K562 (cell line): ENCODE measurements around the gene CDC6. TPM values are rescaled to one million over a fixed set of nuclear protein-coding genes. Genes with fewer than 3 reads are reported as not detected.

Source experiments
- FOXJ2 ChIP-seq: fragments of 200-800 bp; sonication (Bioruptor generic); IDR thresholded peaks from 2 replicates; pipeline ENCODE4 v1.6.1; 2016; ENCODE audit warnings: missing genetic modification characterization, missing compliant biosample characterization
- GTF2F1 ChIP-seq: IDR thresholded peaks from 2 replicates; pipeline ENCODE4 v1.6.1; 2011; ENCODE audit warnings: low read depth, low read length, improper control_type of control experiment
- MCM5 ChIP-seq: fragments of 450-650 bp; IDR thresholded peaks from 2 replicates; pipeline ENCODE4 v1.6.1; 2016; ENCODE audit warnings: low read depth
- MECOM ChIP-seq: fragments of 250-450 bp; sonication (Bioruptor Pico); IDR thresholded peaks from 2 replicates; pipeline ENCODE4 v1.8.0; 2022; ENCODE audit warnings: inconsistent platforms
- NONO ChIP-seq, 2 experiments: fragments of 200-400 bp in 1 of 2; fragments of 450-650 bp in 1 of 2; formaldehyde crosslinking in 1 of 2; IDR thresholded peaks; 2 replicates each; pipeline ENCODE4 v1.6.1; 2017; ENCODE audit warnings: low read depth in 2 of 2, mild to moderate bottlenecking in 2 of 2, moderate library complexity in 2 of 2, low read length in 1 of 2
- POLR2AphosphoS5 ChIP-seq: IDR thresholded peaks from 2 replicates; pipeline ENCODE4 v1.6.1; 2011; ENCODE audit warnings: mild to moderate bottlenecking, low read depth, low read length, moderate library complexity; ENCODE audit not compliant: control insufficient read depth, insufficient read depth
- TBP ChIP-seq: optimal IDR thresholded peaks from 2 replicates; pipeline ENCODE3; 2011; ENCODE audit warnings: low read depth, low read length, improper control_type of control experiment
- U2AF1 ChIP-seq: fragments of 200-400 bp; formaldehyde crosslinking; optimal IDR thresholded peaks from 2 replicates; pipeline ENCODE3; 2017; ENCODE audit warnings: mild to moderate bottlenecking, low read depth, low read length, moderate library complexity
- ZNF175 ChIP-seq: fragments of 200-800 bp; sonication (Bioruptor generic); IDR thresholded peaks from 2 replicates; pipeline ENCODE4 v1.6.1; 2016; ENCODE audit warnings: low read depth, mild to moderate bottlenecking, missing genetic modification characterization, missing compliant biosample characterization
- ZNF263 ChIP-seq: sonication (generic); formaldehyde crosslinking; IDR thresholded peaks from 2 replicates; pipeline ENCODE4 v1.8.0; 2022; ENCODE audit warnings: mild to moderate bottlenecking, missing genetic modification reagents, borderline replicate concordance
- ZNF707 ChIP-seq: fragments of 250-450 bp; sonication (Bioruptor Pico); conservative IDR thresholded peaks from 2 replicates; pipeline ENCODE4 v1.8.0; 2022; ENCODE audit warnings: inconsistent platforms, mild to moderate bottlenecking, moderate library complexity
- polyA plus RNA-seq, 8 experiments: library from polyadenylated mRNA; depleted of rRNA in 4 of 8; stranded (reverse) in 5 of 8; unstranded in 3 of 8; fragments of >200 nt; fragmentation: Nextera tagmentation in 2 of 8; fragmentation: Illumina TruSeq in 1 of 8; extraction: Ambion mirVana in 2 of 8; extraction: Trizol in 1 of 8; gene quantifications; 2 replicates each; pipeline versions ENCODE4 v1.2.1 to v1.2.3, GENCODE V29; 2011 to 2014; ENCODE audit warnings: inconsistent platforms in 1 of 8, missing spikeins in 1 of 8
- total RNA-seq, 7 experiments: library from RNA; depleted of rRNA in 6 of 7; stranded (reverse); fragments of >200 nt in 6 of 7; fragmentation: Illumina TruSeq in 2 of 7; extraction: Trizol in 2 of 7; gene quantifications; 2 replicates each; pipeline versions ENCODE4 v1.2.1 to v1.2.3, GENCODE V29; 2011 to 2021; ENCODE audit warnings: low replicate concordance in 1 of 7
- TF ChIP-seq, protein P1 (sequence below): sonication (generic); formaldehyde crosslinking; IDR thresholded peaks from 2 replicates; pipeline ENCODE4 v1.8.0; 2022; ENCODE audit warnings: mild to moderate bottlenecking, missing genetic modification reagents
- TF ChIP-seq, protein P2 (sequence below): sonication (generic); formaldehyde crosslinking; IDR thresholded peaks from 2 replicates; pipeline ENCODE4 v1.8.1; 2023; ENCODE audit warnings: mild to moderate bottlenecking, missing genetic modification reagents
- TF ChIP-seq, protein P3 (sequence below): IDR thresholded peaks from 3 replicates; pipeline ENCODE4 v1.6.1; 2011; ENCODE audit warnings: borderline replicate concordance, mild to moderate bottlenecking; ENCODE audit not compliant: insufficient read length, insufficient read depth
- TF ChIP-seq, protein P4 (sequence below): fragments of 450-650 bp; formaldehyde crosslinking; IDR thresholded peaks from 2 replicates; pipeline ENCODE4 v1.4.0; 2020; ENCODE audit warnings: mild to moderate bottlenecking, mixed read lengths
- TF ChIP-seq, protein P5 (sequence below): fragments of 150-350 bp; IDR thresholded peaks from 2 replicates; pipeline ENCODE4 v1.6.1; 2014; ENCODE audit warnings: low read depth, mild to moderate bottlenecking, low read length, borderline replicate concordance

Gene CDC6
- total and polyA plus RNA-seq, 9 of the 15 experiments (the other 6 are each of a cell fraction or from before 2014, with no cell fraction given), result 29.6 to 141 (median 106) TPM

DNA sequence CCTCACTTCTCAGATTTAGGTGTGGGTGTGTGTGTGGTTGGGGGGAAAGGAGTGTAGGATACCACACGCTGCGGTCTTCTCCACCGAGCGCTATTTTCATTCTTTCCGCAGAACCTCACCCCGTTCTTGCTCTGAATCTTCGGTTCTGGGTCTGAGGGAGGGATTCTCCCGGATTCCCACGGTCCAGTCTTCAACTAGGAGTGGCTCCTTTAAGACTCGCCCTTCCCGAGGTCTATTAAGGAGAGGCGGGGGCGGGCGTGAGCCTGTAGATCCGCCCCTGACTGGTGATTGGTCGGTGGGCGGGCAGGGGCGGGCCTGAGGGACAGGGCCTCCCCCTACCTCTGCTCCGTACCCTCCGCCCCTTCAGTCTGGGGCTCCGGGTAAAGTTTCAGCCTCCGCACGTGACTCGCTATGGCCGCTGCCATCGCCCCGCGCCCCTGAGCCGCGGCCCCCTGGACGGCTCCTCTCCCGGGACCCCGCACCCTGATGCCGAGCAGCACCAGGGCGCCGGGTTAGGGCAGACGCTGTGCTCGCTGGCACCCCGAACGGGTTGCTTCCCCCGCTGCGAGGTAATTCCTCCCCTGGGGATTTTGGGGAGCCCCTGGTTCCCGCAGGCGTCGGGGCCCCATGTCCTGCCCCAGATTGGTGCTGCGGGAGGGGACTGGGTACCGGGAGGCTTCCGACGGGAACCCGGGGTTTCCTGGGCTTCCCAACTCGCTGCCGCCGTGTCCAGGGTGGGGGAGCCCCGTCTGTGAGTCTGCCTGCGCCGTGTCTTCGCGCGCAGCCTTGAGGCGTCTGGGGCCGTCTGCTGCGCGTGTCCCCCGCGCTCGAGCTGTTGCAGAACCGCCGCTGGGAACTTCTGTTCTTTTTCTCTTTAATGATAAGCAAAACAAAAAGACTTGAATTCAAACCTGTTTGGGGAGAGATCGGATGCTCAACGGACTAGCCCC, 30.5 kb downstream of the CDC6 start (continued):
- TF ChIP-seq U2AF1 (peak; percentile 57), MECOM (no peak), NONO (IDR thresholded peaks at IDR 0.05; ENCODE audit: low read depth in 2 of 2, low read length in 1 of 2) (no peak), ZNF175 (no peak), GTF2F1 (no peak), TBP (peak; percentile 80), ZNF707 (no peak), FOXJ2 (tag) (no peak), ZNF263 (CRISPR knock-in tag) (no peak), MCM5 (no peak), POLR2AphosphoS5 (peak; percentile 54; the same call in 1 of the 2 replicates)
- TF ChIP-seq, protein P1, sequence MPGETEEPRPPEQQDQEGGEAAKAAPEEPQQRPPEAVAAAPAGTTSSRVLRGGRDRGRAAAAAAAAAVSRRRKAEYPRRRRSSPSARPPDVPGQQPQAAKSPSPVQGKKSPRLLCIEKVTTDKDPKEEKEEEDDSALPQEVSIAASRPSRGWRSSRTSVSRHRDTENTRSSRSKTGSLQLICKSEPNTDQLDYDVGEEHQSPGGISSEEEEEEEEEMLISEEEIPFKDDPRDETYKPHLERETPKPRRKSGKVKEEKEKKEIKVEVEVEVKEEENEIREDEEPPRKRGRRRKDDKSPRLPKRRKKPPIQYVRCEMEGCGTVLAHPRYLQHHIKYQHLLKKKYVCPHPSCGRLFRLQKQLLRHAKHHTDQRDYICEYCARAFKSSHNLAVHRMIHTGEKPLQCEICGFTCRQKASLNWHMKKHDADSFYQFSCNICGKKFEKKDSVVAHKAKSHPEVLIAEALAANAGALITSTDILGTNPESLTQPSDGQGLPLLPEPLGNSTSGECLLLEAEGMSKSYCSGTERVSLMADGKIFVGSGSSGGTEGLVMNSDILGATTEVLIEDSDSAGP (CRISPR knock-in tag), result peak; percentile 97
- TF ChIP-seq, protein P2, sequence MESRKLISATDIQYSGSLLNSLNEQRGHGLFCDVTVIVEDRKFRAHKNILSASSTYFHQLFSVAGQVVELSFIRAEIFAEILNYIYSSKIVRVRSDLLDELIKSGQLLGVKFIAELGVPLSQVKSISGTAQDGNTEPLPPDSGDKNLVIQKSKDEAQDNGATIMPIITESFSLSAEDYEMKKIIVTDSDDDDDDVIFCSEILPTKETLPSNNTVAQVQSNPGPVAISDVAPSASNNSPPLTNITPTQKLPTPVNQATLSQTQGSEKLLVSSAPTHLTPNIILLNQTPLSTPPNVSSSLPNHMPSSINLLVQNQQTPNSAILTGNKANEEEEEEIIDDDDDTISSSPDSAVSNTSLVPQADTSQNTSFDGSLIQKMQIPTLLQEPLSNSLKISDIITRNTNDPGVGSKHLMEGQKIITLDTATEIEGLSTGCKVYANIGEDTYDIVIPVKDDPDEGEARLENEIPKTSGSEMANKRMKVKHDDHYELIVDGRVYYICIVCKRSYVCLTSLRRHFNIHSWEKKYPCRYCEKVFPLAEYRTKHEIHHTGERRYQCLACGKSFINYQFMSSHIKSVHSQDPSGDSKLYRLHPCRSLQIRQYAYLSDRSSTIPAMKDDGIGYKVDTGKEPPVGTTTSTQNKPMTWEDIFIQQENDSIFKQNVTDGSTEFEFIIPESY, result no peak
- TF ChIP-seq, protein P3, sequence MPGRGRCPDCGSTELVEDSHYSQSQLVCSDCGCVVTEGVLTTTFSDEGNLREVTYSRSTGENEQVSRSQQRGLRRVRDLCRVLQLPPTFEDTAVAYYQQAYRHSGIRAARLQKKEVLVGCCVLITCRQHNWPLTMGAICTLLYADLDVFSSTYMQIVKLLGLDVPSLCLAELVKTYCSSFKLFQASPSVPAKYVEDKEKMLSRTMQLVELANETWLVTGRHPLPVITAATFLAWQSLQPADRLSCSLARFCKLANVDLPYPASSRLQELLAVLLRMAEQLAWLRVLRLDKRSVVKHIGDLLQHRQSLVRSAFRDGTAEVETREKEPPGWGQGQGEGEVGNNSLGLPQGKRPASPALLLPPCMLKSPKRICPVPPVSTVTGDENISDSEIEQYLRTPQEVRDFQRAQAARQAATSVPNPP, result no peak
- TF ChIP-seq, protein P4, sequence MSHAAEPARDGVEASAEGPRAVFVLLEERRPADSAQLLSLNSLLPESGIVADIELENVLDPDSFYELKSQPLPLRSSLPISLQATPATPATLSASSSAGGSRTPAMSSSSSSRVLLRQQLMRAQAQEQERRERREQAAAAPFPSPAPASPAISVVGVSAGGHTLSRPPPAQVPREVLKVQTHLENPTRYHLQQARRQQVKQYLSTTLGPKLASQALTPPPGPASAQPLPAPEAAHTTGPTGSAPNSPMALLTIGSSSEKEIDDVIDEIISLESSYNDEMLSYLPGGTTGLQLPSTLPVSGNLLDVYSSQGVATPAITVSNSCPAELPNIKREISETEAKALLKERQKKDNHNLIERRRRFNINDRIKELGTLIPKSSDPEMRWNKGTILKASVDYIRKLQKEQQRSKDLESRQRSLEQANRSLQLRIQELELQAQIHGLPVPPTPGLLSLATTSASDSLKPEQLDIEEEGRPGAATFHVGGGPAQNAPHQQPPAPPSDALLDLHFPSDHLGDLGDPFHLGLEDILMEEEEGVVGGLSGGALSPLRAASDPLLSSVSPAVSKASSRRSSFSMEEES, result peak; percentile 83
- TF ChIP-seq, protein P5, sequence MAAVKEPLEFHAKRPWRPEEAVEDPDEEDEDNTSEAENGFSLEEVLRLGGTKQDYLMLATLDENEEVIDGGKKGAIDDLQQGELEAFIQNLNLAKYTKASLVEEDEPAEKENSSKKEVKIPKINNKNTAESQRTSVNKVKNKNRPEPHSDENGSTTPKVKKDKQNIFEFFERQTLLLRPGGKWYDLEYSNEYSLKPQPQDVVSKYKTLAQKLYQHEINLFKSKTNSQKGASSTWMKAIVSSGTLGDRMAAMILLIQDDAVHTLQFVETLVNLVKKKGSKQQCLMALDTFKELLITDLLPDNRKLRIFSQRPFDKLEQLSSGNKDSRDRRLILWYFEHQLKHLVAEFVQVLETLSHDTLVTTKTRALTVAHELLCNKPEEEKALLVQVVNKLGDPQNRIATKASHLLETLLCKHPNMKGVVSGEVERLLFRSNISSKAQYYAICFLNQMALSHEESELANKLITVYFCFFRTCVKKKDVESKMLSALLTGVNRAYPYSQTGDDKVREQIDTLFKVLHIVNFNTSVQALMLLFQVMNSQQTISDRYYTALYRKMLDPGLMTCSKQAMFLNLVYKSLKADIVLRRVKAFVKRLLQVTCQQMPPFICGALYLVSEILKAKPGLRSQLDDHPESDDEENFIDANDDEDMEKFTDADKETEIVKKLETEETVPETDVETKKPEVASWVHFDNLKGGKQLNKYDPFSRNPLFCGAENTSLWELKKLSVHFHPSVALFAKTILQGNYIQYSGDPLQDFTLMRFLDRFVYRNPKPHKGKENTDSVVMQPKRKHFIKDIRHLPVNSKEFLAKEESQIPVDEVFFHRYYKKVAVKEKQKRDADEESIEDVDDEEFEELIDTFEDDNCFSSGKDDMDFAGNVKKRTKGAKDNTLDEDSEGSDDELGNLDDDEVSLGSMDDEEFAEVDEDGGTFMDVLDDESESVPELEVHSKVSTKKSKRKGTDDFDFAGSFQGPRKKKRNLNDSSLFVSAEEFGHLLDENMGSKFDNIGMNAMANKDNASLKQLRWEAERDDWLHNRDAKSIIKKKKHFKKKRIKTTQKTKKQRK, result no peak
